Gastrocnemius medialis (tissue), 4 donors: ENCODE data around the gene GJA10.

ENCODE experiments used
- CTCF ChIP-seq, 5 experiments: fragments of 450-650 bp in 3 of 5; fragments of 200-600 bp in 2 of 5; sonication (generic) in 2 of 5; IDR thresholded peaks in 4 of 5; conservative IDR thresholded peaks in 1 of 5; 1 replicate in 4 of 5; 2 replicates in 1 of 5; pipeline ENCODE4 v1.5.1; 2016 to 2019; ENCODE audit warnings: antibody characterized with exemption in 5 of 5, mild to moderate bottlenecking in 3 of 5, moderate library complexity in 3 of 5
- POLR2A ChIP-seq, 2 donors: fragments of 450-650 bp; IDR thresholded peaks; one replicate each; pipeline ENCODE4 v1.6.1; 2017; ENCODE audit warnings: antibody characterized with exemption in 2 of 2, mild to moderate bottlenecking in 2 of 2, moderate library complexity in 2 of 2

- TF ChIP-seq POLR2A (IDR thresholded peaks at IDR 0.05), result no peak
- TF ChIP-seq CTCF (IDR thresholded peaks at IDR 0.05 in 4 of 5, conservative IDR thresholded peaks at IDR 0.05 in 1 of 5), result no peak
These were observed at the start of gene GJA10 for GRCh38 chr6:89894169-89894568.
